SK-N-SH treated with all-trans-retinoic acid at 6 μM for 48 hours (cell line): ENCODE results near the gene RFWD3.

Experiments
- ATAC-seq: fragments of 200-7000 bp; cut with Tn5 transposase; 3 replicates; pipeline ENCODE4 v1.9.1; 2020; ENCODE audit warnings: mild to moderate bottlenecking, moderate library complexity
- ARNTL ChIP-seq: fragments of 450-650 bp; formaldehyde crosslinking; IDR thresholded peaks from 2 replicates; pipeline ENCODE4 v1.5.0; 2020; ENCODE audit warnings: low read depth, mild to moderate bottlenecking, moderate library complexity, borderline replicate concordance
- BACH2 ChIP-seq: fragments of 250-450 bp; sonication (Bioruptor Pico); IDR thresholded peaks from 2 replicates; pipeline ENCODE4 v1.9.0; 2021; ENCODE audit warnings: mild to moderate bottlenecking, borderline replicate concordance
- CREB5 ChIP-seq: fragments of 250-450 bp; sonication (Bioruptor Pico); IDR thresholded peaks from 2 replicates; pipeline ENCODE4 v1.5.1; 2020; ENCODE audit warnings: low read depth, mild to moderate bottlenecking, moderate library complexity
- CSDC2 ChIP-seq: fragments of 250-450 bp; sonication (Bioruptor Pico); IDR thresholded peaks from 2 replicates; pipeline ENCODE4 v1.5.0; 2020; ENCODE audit warnings: mild to moderate bottlenecking, moderate library complexity
- CSRNP3 ChIP-seq: fragments of 250-450 bp; sonication (Bioruptor Pico); IDR thresholded peaks from 2 replicates; pipeline ENCODE4 v1.5.1; 2021; ENCODE audit warnings: mild to moderate bottlenecking, moderate library complexity
- ESRRG ChIP-seq: fragments of 250-450 bp; sonication (Bioruptor Pico); IDR thresholded peaks from 2 replicates; pipeline ENCODE4 v1.6.1; 2021; ENCODE audit warnings: mild to moderate bottlenecking
- GLIS3 ChIP-seq: fragments of 250-450 bp; sonication (Bioruptor Pico); IDR thresholded peaks from 2 replicates; pipeline ENCODE4 v1.5.0; 2020; ENCODE audit warnings: mild to moderate bottlenecking, moderate library complexity
- ISL1 ChIP-seq: fragments of 250-450 bp; sonication (Bioruptor Pico); IDR thresholded peaks from 2 replicates; pipeline ENCODE4 v2.1.2; 2022; ENCODE audit warnings: mild to moderate bottlenecking, moderate library complexity
- OSR1 ChIP-seq: fragments of 250-450 bp; sonication (Bioruptor Pico); IDR thresholded peaks from 2 replicates; pipeline ENCODE4 v1.8.0; 2022; ENCODE audit warnings: moderate library complexity, mild to moderate bottlenecking, inconsistent platforms
- PATZ1 ChIP-seq: fragments of 250-450 bp; sonication (Bioruptor Pico); IDR thresholded peaks from 2 replicates; pipeline ENCODE4 v1.8.0; 2020; ENCODE audit warnings: mild to moderate bottlenecking, moderate library complexity, borderline replicate concordance
- POU6F1 ChIP-seq: fragments of 250-450 bp; sonication (Bioruptor Pico); IDR thresholded peaks from 2 replicates; pipeline ENCODE4 v1.8.0; 2021; ENCODE audit warnings: low read depth, mild to moderate bottlenecking, moderate library complexity, borderline replicate concordance
- PPARA ChIP-seq: fragments of 250-450 bp; sonication (Bioruptor Pico); IDR thresholded peaks from 2 replicates; pipeline ENCODE4 v1.5.0; 2020; ENCODE audit warnings: mild to moderate bottlenecking, borderline replicate concordance
- RARB ChIP-seq: fragments of 250-450 bp; sonication (Bioruptor Pico); IDR thresholded peaks from 2 replicates; pipeline ENCODE4 v1.8.0; 2021; ENCODE audit warnings: mild to moderate bottlenecking, moderate library complexity
- SNAI2 ChIP-seq: fragments of 250-450 bp; sonication (Bioruptor Pico); IDR thresholded peaks from 2 replicates; pipeline ENCODE4 v1.5.0; 2020; ENCODE audit warnings: mild to moderate bottlenecking, moderate library complexity
- TCF4 ChIP-seq: fragments of 250-450 bp; sonication (Bioruptor Pico); IDR thresholded peaks from 2 replicates; pipeline ENCODE4 v1.8.0; 2021; ENCODE audit warnings: mild to moderate bottlenecking, moderate library complexity, borderline replicate concordance
- TOX ChIP-seq: fragments of 250-450 bp; sonication (Bioruptor Pico); IDR thresholded peaks from 2 replicates; pipeline ENCODE4 v1.8.0; 2021; ENCODE audit warnings: mild to moderate bottlenecking, moderate library complexity, borderline replicate concordance
- TSHZ2 ChIP-seq: fragments of 250-450 bp; sonication (Bioruptor Pico); IDR thresholded peaks from 2 replicates; pipeline ENCODE4 v1.5.0; 2020; ENCODE audit warnings: mild to moderate bottlenecking, moderate library complexity
- ZFP3 ChIP-seq: fragments of 250-450 bp; sonication (Bioruptor Pico); IDR thresholded peaks from 2 replicates; pipeline ENCODE4 v1.5.0; 2020; ENCODE audit warnings: mild to moderate bottlenecking, moderate library complexity
- ZFP30 ChIP-seq: fragments of 450-650 bp; formaldehyde crosslinking; IDR thresholded peaks from 2 replicates; pipeline ENCODE4 v1.5.0; 2022; ENCODE audit warnings: mild to moderate bottlenecking, moderate library complexity
- ZNF565 ChIP-seq: fragments of 450-650 bp; formaldehyde crosslinking; conservative IDR thresholded peaks from 2 replicates; pipeline ENCODE4 v1.5.0; 2020; ENCODE audit warnings: low read depth, mild to moderate bottlenecking, moderate library complexity
- ZNF70 ChIP-seq: fragments of 450-650 bp; formaldehyde crosslinking; IDR thresholded peaks from 2 replicates; pipeline ENCODE4 v1.5.0; 2020; ENCODE audit warnings: mild to moderate bottlenecking, moderate library complexity
- ZNF8 ChIP-seq: fragments of 450-650 bp; formaldehyde crosslinking; IDR thresholded peaks from 2 replicates; pipeline ENCODE4 v1.5.0; 2020; ENCODE audit warnings: mild to moderate bottlenecking, moderate library complexity

RFWD3 gene

GRCh38 chr16:74601126-74601871 is 65.4 kb downstream of the RFWD3 start:
- no peak for TF ChIP-seq ZNF565 (CRISPR knock-in tag)
- TF ChIP-seq SNAI2 (CRISPR knock-in tag), result no peak
- no peak for TF ChIP-seq BACH2 (CRISPR knock-in tag)
- ATAC-seq, result no peak

GRCh38 chr16:74596586-74596985 is 70.1 kb downstream of the RFWD3 start:
- no peak for ATAC-seq
- TF ChIP-seq BACH2 (CRISPR knock-in tag), result no peak
- no peak for TF ChIP-seq ZNF565 (CRISPR knock-in tag)
- no peak for TF ChIP-seq CREB5 (CRISPR knock-in tag)
- no peak for TF ChIP-seq TCF4
- TF ChIP-seq PPARA (CRISPR knock-in tag), result no peak
- no peak for TF ChIP-seq ESRRG (CRISPR knock-in tag)
- no peak for TF ChIP-seq GLIS3 (CRISPR knock-in tag)
- TF ChIP-seq RARB, result no peak
- no peak for TF ChIP-seq ISL1 (CRISPR knock-in tag)
- TF ChIP-seq POU6F1, result no peak
- no peak for TF ChIP-seq ARNTL (CRISPR knock-in tag)
- TF ChIP-seq TSHZ2 (CRISPR knock-in tag), result no peak
- no peak for TF ChIP-seq CSDC2 (CRISPR knock-in tag)
- no peak for TF ChIP-seq SNAI2 (CRISPR knock-in tag)
- TF ChIP-seq ZFP30 (CRISPR knock-in tag), result no peak
- no peak for TF ChIP-seq TOX
- no peak for TF ChIP-seq PATZ1 (CRISPR knock-in tag)
- no peak for TF ChIP-seq ZNF70 (CRISPR knock-in tag)
- TF ChIP-seq CSRNP3 (CRISPR knock-in tag), result no peak
- TF ChIP-seq OSR1 (CRISPR knock-in tag), result no peak

GRCh38 chr16:74592847-74593246 is 73.8 kb downstream of the RFWD3 start:
- no peak for TF ChIP-seq ZFP3 (CRISPR knock-in tag)
- no peak for TF ChIP-seq TCF4
- TF ChIP-seq CSRNP3 (CRISPR knock-in tag), result no peak
- no peak for TF ChIP-seq GLIS3 (CRISPR knock-in tag)
- no peak for TF ChIP-seq ZNF8 (CRISPR knock-in tag)
- TF ChIP-seq BACH2 (CRISPR knock-in tag), result no peak
- TF ChIP-seq PATZ1 (CRISPR knock-in tag), result no peak
- no peak for TF ChIP-seq RARB
- no peak for ATAC-seq
